ENCODE results near the gene FBXO17.

DNA sequence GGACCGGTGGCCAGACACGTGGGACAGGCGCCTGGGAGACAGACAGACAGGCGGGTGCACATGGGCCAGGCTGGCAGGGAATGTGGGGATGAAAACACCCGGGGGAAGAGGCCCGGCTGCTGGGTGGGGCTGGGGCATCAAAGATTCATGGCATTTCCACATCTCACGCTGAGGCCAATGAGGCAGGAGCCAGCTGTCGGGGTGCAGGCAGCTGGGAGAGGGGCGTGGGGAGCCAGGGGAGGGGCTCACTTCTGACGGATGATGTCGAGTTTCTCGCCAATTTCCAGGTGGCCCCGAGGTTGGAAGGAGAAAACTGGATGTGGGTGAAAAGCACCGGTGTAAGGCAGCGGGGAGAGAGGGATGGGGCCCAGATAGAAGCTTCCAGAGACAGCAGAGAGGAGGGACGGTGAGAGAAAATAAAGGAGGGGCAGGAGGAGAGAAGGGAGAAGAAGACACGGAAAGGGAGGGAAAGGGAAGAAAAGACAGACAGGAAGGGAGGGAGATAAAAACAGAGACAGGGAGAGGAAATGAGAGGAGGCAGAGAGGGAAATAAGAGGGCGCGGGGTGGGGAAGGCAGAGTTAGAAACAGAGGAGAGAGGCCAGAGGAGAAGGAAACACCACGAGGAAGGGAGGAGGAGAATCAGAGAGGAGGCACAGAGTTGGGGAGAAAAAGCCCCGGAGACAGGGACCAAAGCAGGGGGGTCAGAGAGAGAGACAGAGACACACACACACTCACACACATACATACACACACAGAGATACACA lies 55.5 kb downstream of the FBXO17 start:
- TF ChIP-seq, protein P1, sequence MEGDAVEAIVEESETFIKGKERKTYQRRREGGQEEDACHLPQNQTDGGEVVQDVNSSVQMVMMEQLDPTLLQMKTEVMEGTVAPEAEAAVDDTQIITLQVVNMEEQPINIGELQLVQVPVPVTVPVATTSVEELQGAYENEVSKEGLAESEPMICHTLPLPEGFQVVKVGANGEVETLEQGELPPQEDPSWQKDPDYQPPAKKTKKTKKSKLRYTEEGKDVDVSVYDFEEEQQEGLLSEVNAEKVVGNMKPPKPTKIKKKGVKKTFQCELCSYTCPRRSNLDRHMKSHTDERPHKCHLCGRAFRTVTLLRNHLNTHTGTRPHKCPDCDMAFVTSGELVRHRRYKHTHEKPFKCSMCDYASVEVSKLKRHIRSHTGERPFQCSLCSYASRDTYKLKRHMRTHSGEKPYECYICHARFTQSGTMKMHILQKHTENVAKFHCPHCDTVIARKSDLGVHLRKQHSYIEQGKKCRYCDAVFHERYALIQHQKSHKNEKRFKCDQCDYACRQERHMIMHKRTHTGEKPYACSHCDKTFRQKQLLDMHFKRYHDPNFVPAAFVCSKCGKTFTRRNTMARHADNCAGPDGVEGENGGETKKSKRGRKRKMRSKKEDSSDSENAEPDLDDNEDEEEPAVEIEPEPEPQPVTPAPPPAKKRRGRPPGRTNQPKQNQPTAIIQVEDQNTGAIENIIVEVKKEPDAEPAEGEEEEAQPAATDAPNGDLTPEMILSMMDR (IDR thresholded peaks at IDR 0.05), result no peak
- no peak for TF ChIP-seq POLR2A (IDR thresholded peaks at IDR 0.05)
